Measurements from ENCODE around the gene ALOXE3.

DNA sequence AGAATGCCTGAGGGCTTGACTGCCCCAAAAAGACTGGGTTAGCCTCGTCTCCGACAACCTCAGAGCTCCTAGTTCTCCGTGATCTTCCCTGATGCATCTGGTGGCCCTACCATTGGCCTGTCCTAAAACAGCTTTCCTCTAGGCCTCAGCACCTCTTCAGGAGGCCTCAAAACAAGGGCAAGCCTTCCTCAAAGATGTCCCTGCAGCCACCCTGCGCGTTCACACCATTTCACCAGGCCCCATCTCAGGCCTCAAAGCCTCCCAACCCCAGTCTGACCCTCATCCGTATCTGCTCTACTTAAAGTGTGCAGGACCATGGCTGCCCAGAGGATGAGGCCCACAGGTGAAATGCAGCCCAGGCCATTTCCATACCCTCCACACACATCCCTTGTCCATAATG is 7.4 kb downstream of the ALOXE3 start:
- TF ChIP-seq, protein P1, sequence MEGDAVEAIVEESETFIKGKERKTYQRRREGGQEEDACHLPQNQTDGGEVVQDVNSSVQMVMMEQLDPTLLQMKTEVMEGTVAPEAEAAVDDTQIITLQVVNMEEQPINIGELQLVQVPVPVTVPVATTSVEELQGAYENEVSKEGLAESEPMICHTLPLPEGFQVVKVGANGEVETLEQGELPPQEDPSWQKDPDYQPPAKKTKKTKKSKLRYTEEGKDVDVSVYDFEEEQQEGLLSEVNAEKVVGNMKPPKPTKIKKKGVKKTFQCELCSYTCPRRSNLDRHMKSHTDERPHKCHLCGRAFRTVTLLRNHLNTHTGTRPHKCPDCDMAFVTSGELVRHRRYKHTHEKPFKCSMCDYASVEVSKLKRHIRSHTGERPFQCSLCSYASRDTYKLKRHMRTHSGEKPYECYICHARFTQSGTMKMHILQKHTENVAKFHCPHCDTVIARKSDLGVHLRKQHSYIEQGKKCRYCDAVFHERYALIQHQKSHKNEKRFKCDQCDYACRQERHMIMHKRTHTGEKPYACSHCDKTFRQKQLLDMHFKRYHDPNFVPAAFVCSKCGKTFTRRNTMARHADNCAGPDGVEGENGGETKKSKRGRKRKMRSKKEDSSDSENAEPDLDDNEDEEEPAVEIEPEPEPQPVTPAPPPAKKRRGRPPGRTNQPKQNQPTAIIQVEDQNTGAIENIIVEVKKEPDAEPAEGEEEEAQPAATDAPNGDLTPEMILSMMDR (conservative IDR thresholded peaks at IDR 0.05; ENCODE audit: low read depth in 2 of 2) = no peak
- TF ChIP-seq EZH2 (IDR thresholded peaks at IDR 0.05; ENCODE audit: low read depth, unreplicated experiment) (no peak), ZNF114 (CRISPR knock-in tag; IDR thresholded peaks at IDR 0.05) (no peak), POLR2AphosphoS5 (IDR thresholded peaks at IDR 0.05; ENCODE audit: low read depth) (no peak), EZH2phosphoT487 (IDR thresholded peaks at IDR 0.05; ENCODE audit: unreplicated experiment) (no peak), JUNB (IDR thresholded peaks at IDR 0.05; ENCODE audit: unreplicated experiment) (no peak), NANOG (IDR thresholded peaks at IDR 0.05; ENCODE audit: borderline replicate concordance) (no peak), CREB1 (CRISPR knock-in tag; IDR thresholded peaks at IDR 0.05; ENCODE audit: low read depth) (no peak), STAT1 (IDR thresholded peaks at IDR 0.05; ENCODE audit: unreplicated experiment) (no peak)
- TF ChIP-seq, protein P2, sequence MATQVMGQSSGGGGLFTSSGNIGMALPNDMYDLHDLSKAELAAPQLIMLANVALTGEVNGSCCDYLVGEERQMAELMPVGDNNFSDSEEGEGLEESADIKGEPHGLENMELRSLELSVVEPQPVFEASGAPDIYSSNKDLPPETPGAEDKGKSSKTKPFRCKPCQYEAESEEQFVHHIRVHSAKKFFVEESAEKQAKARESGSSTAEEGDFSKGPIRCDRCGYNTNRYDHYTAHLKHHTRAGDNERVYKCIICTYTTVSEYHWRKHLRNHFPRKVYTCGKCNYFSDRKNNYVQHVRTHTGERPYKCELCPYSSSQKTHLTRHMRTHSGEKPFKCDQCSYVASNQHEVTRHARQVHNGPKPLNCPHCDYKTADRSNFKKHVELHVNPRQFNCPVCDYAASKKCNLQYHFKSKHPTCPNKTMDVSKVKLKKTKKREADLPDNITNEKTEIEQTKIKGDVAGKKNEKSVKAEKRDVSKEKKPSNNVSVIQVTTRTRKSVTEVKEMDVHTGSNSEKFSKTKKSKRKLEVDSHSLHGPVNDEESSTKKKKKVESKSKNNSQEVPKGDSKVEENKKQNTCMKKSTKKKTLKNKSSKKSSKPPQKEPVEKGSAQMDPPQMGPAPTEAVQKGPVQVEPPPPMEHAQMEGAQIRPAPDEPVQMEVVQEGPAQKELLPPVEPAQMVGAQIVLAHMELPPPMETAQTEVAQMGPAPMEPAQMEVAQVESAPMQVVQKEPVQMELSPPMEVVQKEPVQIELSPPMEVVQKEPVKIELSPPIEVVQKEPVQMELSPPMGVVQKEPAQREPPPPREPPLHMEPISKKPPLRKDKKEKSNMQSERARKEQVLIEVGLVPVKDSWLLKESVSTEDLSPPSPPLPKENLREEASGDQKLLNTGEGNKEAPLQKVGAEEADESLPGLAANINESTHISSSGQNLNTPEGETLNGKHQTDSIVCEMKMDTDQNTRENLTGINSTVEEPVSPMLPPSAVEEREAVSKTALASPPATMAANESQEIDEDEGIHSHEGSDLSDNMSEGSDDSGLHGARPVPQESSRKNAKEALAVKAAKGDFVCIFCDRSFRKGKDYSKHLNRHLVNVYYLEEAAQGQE (IDR thresholded peaks at IDR 0.05; ENCODE audit: unreplicated experiment) = no peak
- TF ChIP-seq, protein P3, sequence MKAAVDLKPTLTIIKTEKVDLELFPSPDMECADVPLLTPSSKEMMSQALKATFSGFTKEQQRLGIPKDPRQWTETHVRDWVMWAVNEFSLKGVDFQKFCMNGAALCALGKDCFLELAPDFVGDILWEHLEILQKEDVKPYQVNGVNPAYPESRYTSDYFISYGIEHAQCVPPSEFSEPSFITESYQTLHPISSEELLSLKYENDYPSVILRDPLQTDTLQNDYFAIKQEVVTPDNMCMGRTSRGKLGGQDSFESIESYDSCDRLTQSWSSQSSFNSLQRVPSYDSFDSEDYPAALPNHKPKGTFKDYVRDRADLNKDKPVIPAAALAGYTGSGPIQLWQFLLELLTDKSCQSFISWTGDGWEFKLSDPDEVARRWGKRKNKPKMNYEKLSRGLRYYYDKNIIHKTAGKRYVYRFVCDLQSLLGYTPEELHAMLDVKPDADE (IDR thresholded peaks at IDR 0.05) = no peak

All from GM23338 (cell line).